Activated T-helper 9 cell treated with anti-CD3 and anti-CD28 coated beads, Interleukin-2, amount 50 U/mL, for 16 hours (primary cell): ENCODE data around the gene CLMN.

Source experiments
- DNase-seq: peaks from one replicate; pipeline ENCODE4 v3.0.0-alpha.2; 2020; ENCODE audit warnings: low read depth

Gene CLMN

DNA sequence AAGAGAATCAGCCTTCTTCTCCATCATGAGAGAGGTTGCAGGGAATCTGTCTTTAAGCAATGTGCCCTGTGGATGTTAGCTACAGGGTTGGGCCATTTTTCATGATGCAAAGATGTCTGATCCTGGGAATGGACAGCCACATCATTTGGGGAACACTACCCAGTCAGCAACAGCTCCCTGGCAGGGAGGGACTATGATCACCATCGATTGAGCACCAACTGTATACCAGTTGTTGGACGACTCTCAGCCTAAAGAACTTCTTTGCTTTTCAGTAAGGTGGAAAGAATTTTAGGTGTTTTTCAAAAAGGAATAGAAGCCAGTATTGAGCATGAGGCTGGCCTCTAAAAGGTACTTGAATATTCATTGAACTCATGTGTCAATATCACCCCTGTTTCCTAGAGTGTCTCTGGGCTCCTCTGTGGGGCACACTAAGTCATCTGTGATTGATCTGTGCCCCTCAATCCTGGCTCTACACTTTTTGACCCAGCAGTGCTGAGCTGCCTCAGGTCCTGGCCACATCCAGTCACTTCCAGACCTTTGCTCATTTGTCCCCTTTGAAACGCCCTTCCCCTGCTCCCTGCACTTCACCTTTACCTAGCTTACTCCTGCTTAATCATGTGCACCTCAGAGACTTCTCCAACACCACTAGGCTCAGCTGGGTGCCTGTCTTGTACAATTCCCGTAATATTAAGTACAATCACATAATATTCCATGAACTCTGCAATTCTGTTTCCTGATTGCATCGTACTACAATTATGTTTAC lies 2.2 kb upstream of the CLMN start:
- no peak for DNase-seq

DNA sequence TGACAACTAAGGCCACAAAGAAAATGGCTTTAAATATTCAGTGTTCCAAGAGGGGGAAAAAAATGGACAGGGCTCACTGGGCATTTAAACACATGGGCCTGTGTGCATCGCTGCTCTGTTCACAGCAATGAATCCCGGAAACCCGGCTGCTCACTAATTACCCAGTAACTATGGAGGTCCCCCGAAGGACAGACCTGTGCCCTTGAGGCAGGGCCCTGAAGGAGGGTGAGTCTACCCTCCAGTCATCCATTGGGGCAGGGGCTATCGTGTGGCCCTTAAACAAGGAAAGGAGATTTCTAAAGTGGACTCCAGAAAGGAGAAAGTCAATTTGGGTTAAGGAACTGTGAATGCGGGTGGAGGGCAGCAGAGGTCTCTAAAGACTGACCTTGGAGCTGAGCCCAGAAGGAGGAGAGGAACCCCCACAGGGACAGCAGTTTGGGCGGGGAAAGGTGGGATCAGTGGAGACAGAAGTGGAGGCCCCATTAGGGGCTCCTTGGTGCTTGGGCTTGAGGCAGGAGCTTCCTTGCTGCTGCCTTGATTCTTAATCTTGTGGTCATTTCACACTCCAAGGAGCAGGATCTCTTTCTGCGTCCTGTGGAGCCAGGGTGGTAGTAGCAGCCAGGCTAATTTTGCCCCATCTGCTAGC lies 1.4 kb upstream of the CLMN start:
- no peak for DNase-seq

DNA sequence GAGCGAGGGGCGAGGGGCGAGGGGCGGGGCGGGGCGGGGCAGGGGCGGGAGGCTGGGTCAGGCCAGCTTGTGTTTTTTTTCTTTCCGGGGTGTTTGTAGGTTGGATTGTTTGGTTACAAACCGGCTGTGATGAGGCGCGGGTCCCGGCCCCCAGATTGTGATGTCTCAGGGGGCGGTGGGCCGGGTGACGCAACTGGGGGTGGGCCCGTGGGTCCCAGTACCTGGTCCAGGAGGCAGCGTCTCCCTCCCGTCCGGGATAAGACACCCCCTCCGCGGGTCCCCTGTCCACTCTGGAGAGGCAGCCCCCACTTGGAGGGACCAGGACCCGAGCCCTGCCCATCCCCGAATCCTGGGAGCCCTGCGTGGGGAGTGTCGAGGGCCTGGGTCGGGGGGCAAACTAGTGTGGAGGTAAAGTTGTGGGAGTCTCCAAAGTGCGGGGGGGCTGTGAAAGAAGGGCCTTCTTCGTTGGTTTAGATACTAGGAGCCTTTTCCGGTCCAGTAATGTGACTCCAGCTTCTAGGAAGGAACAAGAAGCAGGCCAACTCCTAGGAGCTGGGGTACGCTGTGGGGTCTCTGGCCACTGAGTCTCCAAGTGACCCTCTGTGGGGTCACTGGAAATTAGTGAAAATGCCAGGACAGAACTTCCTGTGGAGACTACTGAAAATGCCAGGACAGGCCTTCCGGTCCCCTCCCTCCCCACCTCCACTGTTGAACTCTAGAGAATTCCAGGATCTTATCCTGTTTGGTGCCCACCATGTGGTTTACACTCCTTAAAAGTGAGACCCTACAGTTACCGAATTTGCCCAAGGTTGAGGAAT lies 579 bp upstream of the CLMN start:
- no peak for DNase-seq

DNA sequence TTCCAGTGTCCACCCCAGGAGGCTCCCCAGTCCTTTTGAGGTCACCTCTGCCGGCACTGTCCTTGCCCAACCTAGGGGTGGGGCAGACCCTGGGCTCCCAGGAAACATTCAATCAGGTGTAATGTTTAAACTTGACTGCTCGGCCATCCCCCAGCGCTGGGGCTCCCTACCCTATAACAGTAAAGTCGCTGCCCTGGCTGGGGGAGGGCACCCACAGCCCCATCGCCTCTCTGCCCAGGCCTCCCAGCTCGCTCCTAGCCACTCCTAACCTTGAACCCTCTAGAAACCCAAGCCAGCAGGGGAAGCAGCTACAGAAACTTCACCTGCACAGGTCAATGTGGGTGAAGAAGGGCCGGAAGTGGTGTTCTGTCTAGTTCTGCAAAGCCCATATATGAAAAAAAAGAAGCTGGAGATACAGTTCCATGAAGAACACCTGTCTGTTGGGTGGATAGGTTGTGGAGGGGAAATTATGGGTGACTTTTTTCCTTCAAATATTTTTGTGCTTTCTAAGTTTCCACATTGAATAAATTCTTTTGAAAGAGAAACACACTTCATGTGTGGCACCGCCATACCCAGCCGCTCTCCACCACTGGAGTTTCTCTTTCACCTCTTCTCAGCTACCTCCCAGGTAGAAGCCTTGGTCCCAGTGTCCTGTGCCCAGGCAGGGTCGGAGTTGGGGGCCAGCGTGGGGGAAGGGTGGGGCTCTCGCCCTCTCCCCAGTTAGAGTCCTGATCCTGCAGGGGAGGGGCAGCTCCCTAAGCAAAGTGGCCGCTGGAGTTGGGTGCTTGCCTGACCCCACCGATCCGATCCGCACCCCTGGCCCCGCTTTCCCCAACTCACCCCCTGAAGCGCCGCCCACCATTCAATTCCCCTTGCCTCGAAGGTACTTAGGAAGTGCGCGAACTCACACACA lies 1.1 kb downstream of the CLMN start:
- no peak for DNase-seq

DNA sequence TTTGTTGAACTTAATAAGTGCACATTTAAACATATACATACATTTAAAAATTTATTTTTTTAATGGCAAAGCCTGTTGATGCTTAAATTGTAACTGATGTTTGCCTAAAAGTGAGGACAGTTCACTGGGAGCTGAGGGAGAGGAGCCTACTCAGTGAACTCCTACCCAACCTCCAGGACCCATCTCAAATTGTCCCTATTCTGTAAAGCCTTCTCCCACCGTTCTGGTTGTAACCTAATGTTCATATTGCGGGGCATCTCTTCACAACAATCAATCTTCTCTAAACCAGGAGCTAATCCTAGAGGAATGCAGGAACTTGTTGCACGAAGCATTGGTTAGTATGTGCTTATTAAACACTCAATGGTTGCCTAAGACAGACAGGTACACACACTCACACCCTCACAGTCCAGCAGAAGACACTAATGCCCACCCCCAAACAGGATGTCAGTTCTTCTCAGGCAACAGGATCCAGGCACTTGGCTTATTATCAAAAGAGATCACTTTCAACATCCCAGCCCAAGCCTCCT lies 1.8 kb downstream of the CLMN start:
- DNase-seq: no peak

DNA sequence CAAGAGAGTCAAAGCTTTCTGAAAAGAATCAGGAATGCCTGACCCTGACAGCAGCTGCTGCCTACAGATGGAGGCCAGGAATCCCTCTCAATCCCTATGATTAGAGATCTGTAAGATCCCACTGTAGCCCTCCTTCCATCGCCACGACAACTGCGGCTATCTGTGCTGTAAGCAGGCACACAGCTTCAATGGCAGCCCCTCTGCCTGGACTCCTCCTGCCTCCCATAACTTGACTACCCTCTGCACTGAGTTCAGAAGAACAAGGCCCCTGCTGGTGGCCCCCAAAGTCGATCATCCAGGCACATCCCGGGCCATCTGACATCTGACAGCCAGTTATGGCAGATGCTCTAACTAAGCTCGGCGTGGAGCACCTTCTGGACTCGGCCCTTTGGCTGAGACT lies 2.9 kb downstream of the CLMN start:
- DNase-seq: no peak

DNA sequence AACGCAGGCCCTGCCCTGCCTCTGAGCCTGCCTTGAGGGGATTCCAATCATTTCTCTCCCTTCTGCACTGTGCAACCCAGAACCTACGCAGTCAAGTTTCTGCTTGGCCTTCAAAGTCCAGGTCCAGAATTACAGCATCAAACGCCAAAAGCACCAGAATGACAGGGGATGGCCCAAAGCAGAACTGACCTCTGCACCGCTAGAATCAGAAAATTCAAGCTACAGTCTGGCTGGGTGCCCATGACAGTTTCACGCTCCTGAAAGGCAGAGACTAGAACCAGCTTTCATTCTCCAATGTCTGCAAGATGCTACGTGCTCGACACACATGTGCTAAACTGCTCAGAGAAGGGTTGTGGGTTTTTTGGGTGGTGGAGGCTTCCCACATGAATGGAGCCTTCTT lies 4.1 kb downstream of the CLMN start:
- DNase-seq: no peak

DNA sequence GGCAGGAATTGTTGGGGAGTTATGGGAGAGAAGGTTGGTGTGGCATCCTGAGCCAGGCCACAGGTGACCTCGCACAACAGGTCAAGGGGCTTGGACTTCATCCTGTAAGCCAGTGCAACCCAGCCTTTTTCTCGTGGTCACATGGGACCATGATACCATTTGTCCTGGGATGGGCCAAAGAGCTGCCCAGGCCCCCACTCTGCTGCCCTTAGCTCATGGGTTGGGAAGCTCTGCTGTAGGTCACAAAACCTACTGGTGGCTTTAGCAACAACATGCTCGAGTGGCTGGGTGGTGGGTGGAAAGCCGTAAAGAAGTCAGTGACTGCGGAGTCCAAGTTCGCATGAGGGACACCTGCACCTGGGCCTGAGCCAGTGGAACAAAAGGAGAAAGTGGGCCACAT lies 4.6 kb downstream of the CLMN start:
- DNase-seq: no peak

DNA sequence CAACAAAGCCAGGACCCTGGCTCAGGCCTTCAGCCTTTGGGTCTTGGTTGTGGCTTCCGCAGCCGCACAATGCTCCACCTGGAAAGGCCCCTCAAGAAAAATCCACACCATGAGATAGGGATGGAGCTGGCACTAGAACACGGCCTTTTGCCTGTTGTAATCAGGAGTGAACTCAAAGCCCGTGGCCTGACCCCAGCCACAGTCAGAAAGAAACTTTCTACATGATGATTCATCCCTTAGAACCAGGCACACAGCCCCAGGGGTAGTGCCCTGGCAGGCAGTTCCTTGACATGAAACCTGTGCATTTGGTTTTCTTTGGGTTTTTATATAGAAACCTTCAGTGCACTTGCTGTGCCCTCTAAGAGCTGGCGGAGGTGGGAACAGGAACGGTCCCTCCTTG lies 5.1 kb downstream of the CLMN start:
- DNase-seq: no peak

DNA sequence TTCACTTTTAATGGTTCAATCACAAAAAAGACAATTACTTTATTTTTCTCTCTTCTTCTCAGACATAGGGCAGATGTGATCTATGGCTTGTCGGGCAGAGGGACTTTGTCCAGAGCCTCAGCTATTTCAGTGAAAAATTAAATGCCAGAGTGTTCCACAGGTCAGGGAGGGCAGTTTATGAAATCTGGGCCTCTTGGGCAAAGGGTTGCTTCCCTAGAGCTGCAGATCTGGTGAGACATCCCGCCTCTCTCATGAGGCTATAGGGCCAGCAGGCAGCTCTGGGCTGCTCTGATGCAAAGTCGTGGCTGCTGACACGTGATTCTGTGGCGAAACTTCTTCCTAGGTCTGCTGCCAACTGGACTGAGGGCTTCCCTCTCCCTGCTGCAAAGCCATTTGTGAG lies 6.0 kb downstream of the CLMN start:
- DNase-seq: no peak

DNA sequence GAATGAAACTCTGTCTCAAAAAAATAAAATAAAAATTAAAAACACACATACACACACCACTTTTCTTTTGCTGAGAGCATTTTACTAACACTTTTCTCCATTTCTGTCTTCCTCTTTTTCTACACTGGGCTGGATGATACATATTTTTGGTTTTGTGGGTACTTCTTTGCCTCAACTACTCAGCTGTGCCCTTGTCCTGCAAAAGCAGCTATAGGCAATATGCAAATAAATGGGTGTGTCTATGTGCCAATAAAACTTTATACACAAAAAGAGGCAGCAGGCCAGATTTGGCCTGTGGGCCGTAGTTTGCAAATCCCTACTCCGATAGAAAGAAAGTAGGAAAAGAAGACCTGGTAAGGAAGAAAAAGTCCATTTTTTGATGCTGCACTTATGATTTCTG lies 6.5 kb downstream of the CLMN start:
- no peak for DNase-seq

DNA sequence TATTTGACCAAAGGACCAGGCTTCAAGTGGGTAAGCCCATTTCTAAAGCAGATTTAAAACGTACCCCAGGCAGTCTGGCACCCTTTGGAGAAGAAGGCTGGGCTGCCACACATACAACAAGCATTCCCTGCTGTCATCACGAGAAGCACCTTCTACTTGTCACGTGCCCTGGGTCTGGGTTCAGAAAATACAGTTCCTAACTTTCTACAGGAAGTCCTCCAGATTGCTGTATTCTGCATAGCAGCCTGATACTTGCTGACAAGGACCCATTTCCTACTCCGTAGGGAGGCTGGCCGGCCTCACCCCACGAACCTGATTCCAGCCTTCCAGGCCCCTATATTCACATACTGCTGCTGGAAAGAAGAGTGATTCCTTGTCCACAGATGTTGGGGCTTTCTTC lies 7.4 kb downstream of the CLMN start:
- DNase-seq: no peak

DNA sequence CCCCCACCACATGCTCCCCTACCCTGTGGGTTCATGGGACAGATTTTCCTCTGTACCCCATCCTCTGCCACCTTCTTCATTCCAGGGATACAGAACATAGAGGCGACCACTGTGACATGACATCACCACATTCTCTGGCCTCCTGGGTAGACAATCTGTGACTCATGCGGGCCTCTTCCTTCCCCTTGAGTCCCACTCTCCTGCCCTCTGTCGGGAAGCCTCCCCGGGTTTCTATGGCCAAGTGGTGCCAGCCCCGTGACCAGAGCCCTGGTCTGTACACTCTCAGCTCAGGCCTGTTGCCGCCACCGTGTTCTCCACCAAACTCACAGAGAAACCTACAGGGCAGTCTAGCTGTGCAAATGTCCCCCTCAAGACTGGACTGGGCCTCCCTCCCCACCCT lies 8.0 kb downstream of the CLMN start:
- DNase-seq: no peak

DNA sequence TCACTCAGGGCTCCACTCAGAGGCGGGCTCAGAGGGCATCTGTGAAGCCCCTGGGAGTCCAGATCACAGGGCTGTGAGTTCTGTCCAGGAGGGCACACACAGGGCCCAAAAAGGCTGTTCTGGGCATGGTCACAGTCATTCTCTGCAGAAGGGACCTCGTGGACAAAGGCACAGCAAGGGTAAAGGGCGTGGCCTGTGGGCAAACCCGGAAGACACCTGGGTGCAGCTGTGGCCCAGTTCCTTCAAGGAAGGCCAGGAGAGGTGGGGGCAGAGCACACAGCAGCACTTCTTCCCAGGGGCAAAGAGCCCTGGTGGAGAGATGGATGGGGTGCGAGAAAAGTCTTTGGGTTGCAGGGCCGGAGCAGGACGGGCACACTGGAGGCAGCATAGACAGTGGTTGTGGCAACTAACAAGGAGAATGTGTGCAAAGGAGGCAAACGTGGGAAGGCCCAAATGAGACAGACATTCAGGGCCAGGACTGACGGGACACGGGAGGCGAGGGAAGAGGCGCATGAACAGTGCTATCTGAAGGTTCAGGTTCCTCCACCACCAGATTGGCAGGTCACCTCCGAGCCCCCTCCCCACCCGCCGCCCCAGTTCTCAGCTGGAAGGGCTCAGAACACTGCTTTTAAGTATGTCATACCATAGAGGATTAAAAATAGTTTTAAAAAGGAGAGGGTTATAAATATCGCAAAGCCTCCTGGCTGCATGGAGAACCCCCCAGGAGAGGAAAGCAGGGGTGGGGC lies 8.9 kb downstream of the CLMN start:
- no peak for DNase-seq

DNA sequence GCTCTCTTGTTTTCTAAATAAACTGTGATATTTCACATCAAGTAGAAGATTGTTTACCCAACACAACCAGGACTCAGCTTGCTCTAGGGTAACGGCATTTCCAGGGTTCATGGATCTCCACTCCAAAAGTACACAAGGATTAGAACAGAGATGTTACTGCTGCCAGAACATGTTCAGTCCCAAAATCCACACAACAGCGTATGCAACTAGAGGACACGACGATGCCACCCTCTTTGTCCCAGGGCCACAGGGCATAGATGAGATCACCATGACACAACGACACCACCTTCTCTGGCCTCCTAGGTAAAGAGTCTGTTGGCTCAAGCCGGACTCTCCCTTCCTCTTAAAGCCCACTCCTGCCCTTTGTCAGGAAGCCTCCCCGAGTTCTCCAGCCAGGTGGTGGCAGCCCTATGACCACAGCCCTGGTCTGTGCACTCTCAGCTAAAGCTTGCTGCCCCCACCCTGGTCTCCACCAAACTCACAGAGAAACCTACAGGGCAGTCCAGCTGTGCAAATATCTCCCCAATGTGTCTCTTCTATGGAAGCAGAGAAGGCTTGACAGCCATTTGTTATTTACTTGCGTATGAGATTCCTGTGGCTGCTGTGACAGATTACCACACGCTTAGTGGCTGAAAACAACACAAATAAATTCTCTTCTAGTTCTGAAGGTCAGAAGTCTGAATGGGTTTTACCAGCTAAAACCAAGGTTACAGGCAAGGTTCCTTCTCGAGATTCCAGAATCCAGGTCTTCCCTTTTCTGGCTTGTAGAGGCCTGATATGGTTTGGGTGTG lies 10.3 kb downstream of the CLMN start:
- no peak for DNase-seq

DNA sequence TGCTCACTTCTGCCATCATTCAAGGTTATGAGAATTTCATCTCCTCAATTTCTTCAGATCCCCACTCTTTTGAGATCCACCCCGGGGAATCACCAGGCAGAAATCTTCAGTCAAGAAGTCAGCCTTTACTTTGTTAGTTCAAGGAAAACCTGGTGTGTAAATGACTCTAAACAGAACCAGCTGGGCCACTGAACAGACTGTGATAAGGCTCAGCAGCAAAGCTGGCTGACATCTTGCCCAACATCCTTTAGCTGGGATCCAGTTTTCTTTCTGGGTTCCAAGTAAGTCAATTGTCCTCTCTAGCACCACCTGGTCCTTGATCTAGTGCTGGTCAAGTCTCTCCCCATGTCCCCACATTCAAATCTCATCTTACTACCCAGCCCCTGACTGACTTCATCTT lies 11.6 kb downstream of the CLMN start:
- DNase-seq: no peak

DNA sequence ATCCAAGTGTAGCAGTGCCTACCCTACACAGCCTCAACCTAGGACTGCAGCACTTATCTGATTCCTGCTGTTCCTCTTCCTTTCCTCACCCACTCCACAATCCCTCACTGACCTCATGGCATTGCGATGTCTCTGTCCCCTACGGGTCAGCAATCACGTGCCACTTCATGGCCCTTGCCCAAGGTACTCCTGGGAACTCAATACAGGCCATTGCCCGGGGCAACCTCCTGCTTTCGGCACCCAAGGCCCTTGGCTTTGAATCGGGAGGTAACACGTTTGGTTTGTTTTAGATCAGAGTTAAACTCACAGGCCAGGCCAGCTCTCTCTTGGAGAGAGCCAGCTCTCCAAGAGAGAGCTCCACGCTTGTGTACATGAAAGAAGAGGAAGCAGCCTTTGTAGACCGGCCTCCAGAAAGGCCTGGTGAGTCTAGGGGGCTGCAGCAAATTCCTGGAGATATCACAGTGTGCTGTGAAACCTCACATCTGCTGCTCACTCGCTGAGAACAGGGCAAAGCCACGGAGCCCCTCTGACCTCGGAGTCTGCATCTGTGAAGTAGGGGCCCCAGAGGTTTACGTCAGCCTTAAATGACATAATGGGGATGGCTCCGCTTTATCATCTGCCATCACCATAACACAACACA lies 12.2 kb downstream of the CLMN start:
- DNase-seq: no peak

DNA sequence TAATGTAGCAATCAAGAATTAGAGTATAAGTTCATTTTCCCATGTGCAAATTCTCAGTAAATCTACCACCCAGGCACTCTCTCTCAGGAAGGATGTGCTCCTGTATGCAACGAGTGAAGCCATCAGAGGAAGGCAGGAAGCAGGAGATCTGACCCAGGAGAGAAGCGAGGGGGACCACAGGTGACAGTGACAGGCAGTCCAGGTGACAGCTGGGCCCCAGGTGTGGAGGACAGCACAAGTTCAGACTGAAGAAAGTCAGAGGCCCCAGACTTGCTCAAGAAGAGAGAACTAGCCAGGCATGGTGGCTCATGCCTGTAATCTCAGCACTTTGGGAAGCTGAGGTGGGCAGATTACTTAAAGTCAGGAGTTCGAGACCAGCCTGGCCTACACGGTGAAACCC lies 13.8 kb downstream of the CLMN start:
- no peak for DNase-seq

DNA sequence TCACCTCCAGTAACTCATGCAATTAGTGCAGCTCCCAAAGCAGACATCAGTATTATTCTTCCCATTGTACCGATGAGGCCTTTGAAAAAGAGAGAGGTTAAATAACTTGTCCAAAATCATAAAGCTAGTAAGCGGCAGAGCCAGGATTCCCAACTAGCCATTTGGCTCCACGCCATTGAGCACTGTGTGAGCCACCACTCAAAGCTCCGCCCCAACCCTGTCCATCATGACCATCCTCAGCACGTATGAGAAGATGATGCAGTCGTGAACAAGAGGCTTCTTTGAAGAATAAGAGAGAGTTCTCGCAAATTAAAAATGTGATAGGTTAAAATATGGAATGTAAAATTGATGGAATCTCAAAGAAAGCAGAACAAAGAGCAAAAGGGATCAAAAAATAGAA lies 14.6 kb downstream of the CLMN start:
- DNase-seq: no peak

DNA sequence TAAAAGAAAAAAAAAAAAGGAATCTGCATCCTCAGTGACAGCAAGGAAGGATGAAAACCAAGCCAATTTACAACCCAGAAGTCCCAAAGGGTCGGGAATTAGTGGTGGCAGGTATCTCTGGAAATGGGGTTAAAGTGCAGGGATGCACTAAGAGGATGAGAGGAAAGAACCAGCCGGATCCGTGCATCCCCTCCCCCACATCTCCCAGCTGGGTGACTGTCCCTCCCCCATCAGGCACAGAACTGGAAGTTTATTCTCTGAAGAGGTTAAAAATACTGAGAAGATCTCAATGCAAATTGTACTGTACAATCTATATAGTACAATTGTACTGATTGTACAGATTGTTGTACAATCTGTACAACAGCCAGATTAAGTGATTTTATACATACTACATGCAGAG lies 15.4 kb downstream of the CLMN start:
- DNase-seq: no peak
